NCI-H446 treated with DMSO at 0.1 percent for 48 hours (cell line): Measurements from ENCODE around the gene NPSR1.
A peak's percentile ranks its signal among the peaks of the same experiment; 100 is the strongest.

Source experiments
- DNase-seq: peaks from one replicate; lab custom pipeline; 2025; lab: John Stamatoyannopoulos, UW

The NPSR1 gene

GRCh38 chr7:34720289-34720688 is 62.3 kb downstream of the NPSR1 start:
- DNase-seq: no peak

GRCh38 chr7:34723338-34723737 is 65.3 kb downstream of the NPSR1 start:
- no peak for DNase-seq

GRCh38 chr7:34723866-34724490 is 66.0 kb downstream of the NPSR1 start:
- no peak for DNase-seq

- no peak for DNase-seq
Measured at GRCh38 chr7:34726221-34726620, 68.2 kb downstream of the NPSR1 start.

- no peak for DNase-seq
Measured at GRCh38 chr7:34727464-34727995, 69.5 kb downstream of the NPSR1 start.

GRCh38 chr7:34728156-34728555 is 70.1 kb downstream of the NPSR1 start:
- no peak for DNase-seq

GRCh38 chr7:34734771-34735170 is 76.8 kb downstream of the NPSR1 start:
- no peak for DNase-seq

GRCh38 chr7:34735526-34735925 is 77.5 kb downstream of the NPSR1 start:
- no peak for DNase-seq

GRCh38 chr7:34739651-34740300 is 81.8 kb downstream of the NPSR1 start:
- no peak for DNase-seq

- DNase-seq: no peak
Measured at GRCh38 chr7:34740840-34741239, 82.8 kb downstream of the NPSR1 start.

GRCh38 chr7:34747176-34747781 is 89.3 kb downstream of the NPSR1 start:
- DNase-seq: no peak

- peak; percentile 97 for DNase-seq
Measured at GRCh38 chr7:34747867-34748727, 90.1 kb downstream of the NPSR1 start.

GRCh38 chr7:34748728-34749089 is 90.7 kb downstream of the NPSR1 start:
- no peak for DNase-seq

GRCh38 chr7:34749446-34749845 is 91.4 kb downstream of the NPSR1 start:
- no peak for DNase-seq

- DNase-seq: no peak
Measured at GRCh38 chr7:34750209-34750608, 92.2 kb downstream of the NPSR1 start.

GRCh38 chr7:34750636-34751035 is 92.6 kb downstream of the NPSR1 start:
- no peak for DNase-seq

GRCh38 chr7:34751725-34752643 is 94.0 kb downstream of the NPSR1 start:
- no peak for DNase-seq

- no peak for DNase-seq
Measured at GRCh38 chr7:34752929-34753328, 94.9 kb downstream of the NPSR1 start.

- DNase-seq: no peak
Measured at GRCh38 chr7:34755008-34755407, 97.0 kb downstream of the NPSR1 start.

GRCh38 chr7:34756025-34756437 is 98.0 kb downstream of the NPSR1 start:
- peak; percentile 81 for DNase-seq

GRCh38 chr7:34756691-34757090 is 98.7 kb downstream of the NPSR1 start:
- no peak for DNase-seq
